Astrocyte of the spinal cord (primary cell): ENCODE results near the gene CREM.

Experiments used
- DNase-seq: peaks from one replicate; pipeline ENCODE4 v3.0.0; 2011; ENCODE audit warnings: low read depth, low spot score
- H3K4me3 ChIP-seq: 2 replicates; pipeline ENCODE4 v1.5.1; 2011; ENCODE audit warnings: low read depth, mild to moderate bottlenecking, low read length, moderate library complexity
- CTCF ChIP-seq: IDR thresholded peaks from 2 replicates; pipeline ENCODE4 v1.5.1; 2012; ENCODE audit warnings: low read depth, mild to moderate bottlenecking, low read length, inconsistent platforms
- in situ Hi-C: cut with HindIII; loops from 2 replicates; pipeline ENCODE4 v1.10.0; 2017; ENCODE audit warnings: low sequenced_read_pairs

The CREM gene

GRCh38 chr10:35226507-35226906 is 99.9 kb downstream of the CREM start:
- in situ Hi-C loops, result no loop called here
- H3K4me3 ChIP-seq, result no peak overlapping the region
- TF ChIP-seq CTCF, result no peak
- no peak for DNase-seq

- in situ Hi-C loops, result no loop called here
- DNase-seq, result no peak
- TF ChIP-seq CTCF, result no peak
Observed at GRCh38 chr10:35228058-35228457, 101.4 kb downstream of the CREM start.

GRCh38 chr10:35231646-35232045 is 105.0 kb downstream of the CREM start:
- in situ Hi-C loops, result no loop called here
- DNase-seq, result no peak
- no peak overlapping the region for H3K4me3 ChIP-seq
- no peak for TF ChIP-seq CTCF

More at GRCh38 chr10:35228058-35228457, 101.4 kb downstream of the CREM start:
- H3K4me3 ChIP-seq, result no peak overlapping the region

GRCh38 chr10:35232527-35232926 is 105.9 kb downstream of the CREM start:
- in situ Hi-C loops, result no loop called here
- H3K4me3 ChIP-seq, result no peak overlapping the region
- no peak for DNase-seq
- TF ChIP-seq CTCF, result no peak

- DNase-seq, result no peak
- in situ Hi-C loops, result no loop called here
- TF ChIP-seq CTCF, result no peak
- H3K4me3 ChIP-seq, result no peak overlapping the region
Observed at GRCh38 chr10:35234073-35234472, 107.4 kb downstream of the CREM start.

GRCh38 chr10:35236739-35237138 is 110.1 kb downstream of the CREM start:
- in situ Hi-C loops, result no loop called here
- DNase-seq, result peak; percentile 32
- TF ChIP-seq CTCF, result peak; percentile 42
- no peak overlapping the region for H3K4me3 ChIP-seq
